Measurements from ENCODE around the gene RUNX3.

GRCh38 chr1:24941564-24941963 is 11.5 kb upstream of the RUNX3 start:
- no peak for TF ChIP-seq CREB1 (IDR thresholded peaks at IDR 0.05; ENCODE audit: low read depth)
- no peak for TF ChIP-seq TCF12 (IDR thresholded peaks at IDR 0.05; ENCODE audit: low read depth)
